HG03097 (cell line): Measurements from ENCODE around the gene RGS16.

Experiments used
- ATAC-seq: cut with Tn5 transposase; IDR thresholded peaks from one replicate; pipeline ENCODE4 v1.9.1; 2021; ENCODE audit not compliant: unreplicated experiment, low FRiP score

RGS16 gene

GRCh38 chr1:182587093-182587492 is 17.1 kb downstream of the RGS16 start:
- no peak for ATAC-seq

- no peak for ATAC-seq
These were observed 17.8 kb downstream of the RGS16 start for GRCh38 chr1:182586380-182586779.

GRCh38 chr1:182584746-182585145 is 19.4 kb downstream of the RGS16 start:
- no peak for ATAC-seq

GRCh38 chr1:182580736-182581135 is 23.5 kb downstream of the RGS16 start:
- no peak for ATAC-seq

GRCh38 chr1:182575540-182576149 is 28.5 kb downstream of the RGS16 start:
- ATAC-seq, result no peak

- ATAC-seq, result no peak
These were observed 30.0 kb downstream of the RGS16 start for GRCh38 chr1:182574156-182574555.

GRCh38 chr1:182570611-182570970 is 33.6 kb downstream of the RGS16 start:
- ATAC-seq, result no peak

GRCh38 chr1:182569939-182570610 is 34.1 kb downstream of the RGS16 start:
- no peak for ATAC-seq

- ATAC-seq, result no peak
These were observed 35.4 kb downstream of the RGS16 start for GRCh38 chr1:182568647-182569284.

- no peak for ATAC-seq
These were observed 36.6 kb downstream of the RGS16 start for GRCh38 chr1:182567629-182568028.

GRCh38 chr1:182565537-182565936 is 38.7 kb downstream of the RGS16 start:
- no peak for ATAC-seq

- no peak for ATAC-seq
These were observed 39.7 kb downstream of the RGS16 start for GRCh38 chr1:182564406-182565004.

- ATAC-seq, result no peak
These were observed 41.1 kb downstream of the RGS16 start for GRCh38 chr1:182563095-182563494.

- ATAC-seq, result no peak
These were observed 42.7 kb downstream of the RGS16 start for GRCh38 chr1:182561456-182561855.

- no peak for ATAC-seq
These were observed 43.7 kb downstream of the RGS16 start for GRCh38 chr1:182560392-182560984.

- ATAC-seq, result no peak
These were observed 47.9 kb downstream of the RGS16 start for GRCh38 chr1:182556279-182556678.

GRCh38 chr1:182555493-182555892 is 48.7 kb downstream of the RGS16 start:
- no peak for ATAC-seq

GRCh38 chr1:182552527-182552926 is 51.7 kb downstream of the RGS16 start:
- no peak for ATAC-seq

- no peak for ATAC-seq
These were observed 54.4 kb downstream of the RGS16 start for GRCh38 chr1:182549811-182550210.

GRCh38 chr1:182549346-182549745 is 54.8 kb downstream of the RGS16 start:
- no peak for ATAC-seq
